ENCODE measurements around the gene FGF1.

DNA sequence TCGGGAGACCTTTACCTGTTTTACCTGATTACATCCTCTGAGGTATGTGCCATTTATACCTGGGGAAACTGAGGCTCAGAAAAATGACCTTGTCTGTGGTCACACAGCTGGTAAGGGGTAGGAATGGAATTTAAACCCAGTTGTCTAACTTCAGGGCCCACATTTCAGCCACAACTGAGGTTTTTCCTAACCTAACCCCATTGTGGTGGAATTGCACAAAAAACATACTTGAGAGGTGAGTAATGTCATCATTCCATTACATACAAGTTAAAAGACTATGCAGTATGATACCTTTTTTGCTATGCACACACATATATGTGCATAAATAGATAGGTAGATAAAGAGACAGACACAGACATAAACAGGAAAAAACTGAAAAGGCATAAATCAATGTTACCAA is 14.1 kb downstream of the FGF1 start:
- TF ChIP-seq, protein P1, sequence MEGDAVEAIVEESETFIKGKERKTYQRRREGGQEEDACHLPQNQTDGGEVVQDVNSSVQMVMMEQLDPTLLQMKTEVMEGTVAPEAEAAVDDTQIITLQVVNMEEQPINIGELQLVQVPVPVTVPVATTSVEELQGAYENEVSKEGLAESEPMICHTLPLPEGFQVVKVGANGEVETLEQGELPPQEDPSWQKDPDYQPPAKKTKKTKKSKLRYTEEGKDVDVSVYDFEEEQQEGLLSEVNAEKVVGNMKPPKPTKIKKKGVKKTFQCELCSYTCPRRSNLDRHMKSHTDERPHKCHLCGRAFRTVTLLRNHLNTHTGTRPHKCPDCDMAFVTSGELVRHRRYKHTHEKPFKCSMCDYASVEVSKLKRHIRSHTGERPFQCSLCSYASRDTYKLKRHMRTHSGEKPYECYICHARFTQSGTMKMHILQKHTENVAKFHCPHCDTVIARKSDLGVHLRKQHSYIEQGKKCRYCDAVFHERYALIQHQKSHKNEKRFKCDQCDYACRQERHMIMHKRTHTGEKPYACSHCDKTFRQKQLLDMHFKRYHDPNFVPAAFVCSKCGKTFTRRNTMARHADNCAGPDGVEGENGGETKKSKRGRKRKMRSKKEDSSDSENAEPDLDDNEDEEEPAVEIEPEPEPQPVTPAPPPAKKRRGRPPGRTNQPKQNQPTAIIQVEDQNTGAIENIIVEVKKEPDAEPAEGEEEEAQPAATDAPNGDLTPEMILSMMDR (IDR thresholded peaks at IDR 0.05), result no peak
- TF ChIP-seq POLR2A (IDR thresholded peaks at IDR 0.05), result no peak
